Putamen (tissue), 1 donor: ENCODE results near the gene SPATA25.
A peak's percentile ranks its signal among the peaks of the same experiment; 100 is the strongest.

Experiments
- DNase-seq: peaks from one replicate; pipeline ENCODE4 v3.0.0-alpha.2; 2016; ENCODE audit warnings: low spot score

Gene SPATA25

DNA sequence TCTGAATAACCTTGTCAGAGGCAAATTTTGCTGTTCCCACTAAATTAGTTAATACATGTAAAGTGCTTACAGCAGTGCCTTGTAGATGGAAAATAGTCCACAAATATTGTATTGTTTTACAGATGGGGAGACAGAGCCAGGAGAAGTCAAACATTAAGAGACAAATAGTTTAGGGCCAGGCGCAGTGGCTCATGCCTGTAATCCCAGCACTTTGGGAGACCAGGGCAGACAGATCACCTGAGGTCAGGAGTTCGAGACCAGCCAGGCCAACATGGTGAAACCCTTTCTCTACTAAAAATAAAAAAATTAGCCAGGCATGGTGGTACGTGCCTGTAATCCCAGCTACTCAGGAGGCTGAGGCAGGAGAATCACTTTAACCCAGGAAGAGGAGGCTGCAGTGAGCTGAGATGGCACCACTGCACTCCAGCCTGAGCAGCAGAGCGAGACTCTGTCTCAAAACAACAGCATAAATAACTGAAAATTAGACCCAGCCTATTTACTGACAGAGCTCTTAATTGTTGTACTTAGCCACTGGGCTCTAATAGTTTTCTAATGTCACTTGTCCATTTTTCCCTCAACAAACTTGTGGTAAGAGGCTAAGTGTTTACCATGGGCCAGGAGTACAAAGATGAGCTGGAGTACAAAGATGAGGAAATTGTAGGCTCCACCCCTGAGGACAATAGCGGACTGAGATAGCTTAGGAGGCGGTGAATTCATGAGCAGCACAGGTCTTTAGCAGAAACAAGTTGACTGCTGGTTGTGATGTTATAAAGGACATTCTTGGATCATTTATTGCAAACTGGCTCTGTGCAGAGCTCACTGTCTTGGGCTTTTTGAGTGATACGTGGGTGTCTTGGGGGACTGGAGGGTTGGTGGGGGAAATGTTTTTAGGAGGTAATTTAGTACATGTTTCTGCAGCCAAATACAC is 23.6 kb downstream of the SPATA25 start:
- no peak for DNase-seq

DNA sequence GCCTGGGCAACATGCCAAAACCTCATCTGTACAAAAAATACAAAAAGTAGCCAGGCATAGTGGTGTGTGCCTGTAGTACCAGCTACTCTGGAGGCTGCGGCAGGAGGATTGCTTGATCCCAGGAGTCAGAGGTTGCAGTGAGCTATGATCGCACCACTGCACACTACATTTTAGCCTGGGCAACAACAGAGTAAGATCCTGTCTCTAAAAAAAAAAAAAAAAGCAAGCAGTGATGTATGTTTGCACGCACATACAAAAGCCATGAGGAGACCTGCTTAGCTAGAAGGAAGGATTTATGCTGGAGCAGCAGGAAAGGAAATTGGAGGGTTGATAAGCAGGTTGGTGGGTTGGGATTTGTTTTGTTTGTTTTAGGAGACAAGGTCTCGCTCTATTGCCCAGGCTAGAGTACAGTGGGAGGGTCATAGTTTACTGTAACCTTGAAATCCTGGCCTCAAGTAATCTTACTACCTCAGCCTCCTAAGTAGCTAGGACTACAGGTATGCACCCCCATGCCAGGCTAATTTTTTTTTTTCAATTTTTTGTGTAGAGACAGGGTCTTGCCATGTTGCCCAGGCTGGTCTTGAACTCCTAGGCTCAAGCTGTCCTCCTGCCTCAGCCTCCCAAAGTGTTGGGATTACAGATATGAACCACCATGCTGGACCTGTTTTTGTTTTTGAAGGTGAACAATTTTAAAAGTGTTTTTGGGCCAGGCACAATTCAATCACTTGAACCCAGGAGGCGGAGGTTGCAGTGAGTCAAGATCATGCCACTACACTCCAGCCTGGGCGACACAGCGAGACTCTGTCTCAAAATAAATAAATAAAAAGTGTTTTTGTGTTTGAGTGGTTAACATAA is 26.0 kb downstream of the SPATA25 start:
- no peak for DNase-seq

DNA sequence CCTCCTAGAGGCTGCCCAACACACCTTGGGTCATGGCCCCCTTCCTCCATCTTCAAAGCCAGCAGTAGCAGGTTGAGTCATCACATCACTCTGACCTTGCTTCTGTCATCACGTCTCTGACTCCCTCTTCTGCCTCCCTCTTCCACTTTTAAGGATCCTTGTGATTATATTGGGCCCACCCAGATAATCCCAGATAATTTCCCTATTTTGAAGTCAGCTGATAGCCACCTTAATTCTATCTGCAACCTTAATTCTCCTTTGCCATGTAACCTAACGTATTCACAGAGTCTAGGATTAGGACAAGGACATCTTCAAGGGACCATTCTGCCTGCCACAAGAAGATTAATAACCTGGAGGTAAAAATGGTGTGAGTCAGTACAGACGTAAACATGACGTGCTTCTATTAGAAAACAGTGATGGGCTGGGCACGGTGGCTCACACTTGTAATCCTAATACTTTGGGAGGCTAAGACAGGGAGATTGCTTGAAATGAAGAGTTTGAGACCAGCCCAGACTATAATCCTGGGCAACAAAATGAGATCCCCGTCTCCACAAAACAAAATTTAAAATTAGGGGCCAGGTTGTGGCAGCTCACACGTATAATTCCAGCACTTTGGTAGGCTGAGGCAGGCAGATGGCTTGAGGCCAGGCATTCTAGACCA is 26.7 kb downstream of the SPATA25 start:
- no peak for DNase-seq

DNA sequence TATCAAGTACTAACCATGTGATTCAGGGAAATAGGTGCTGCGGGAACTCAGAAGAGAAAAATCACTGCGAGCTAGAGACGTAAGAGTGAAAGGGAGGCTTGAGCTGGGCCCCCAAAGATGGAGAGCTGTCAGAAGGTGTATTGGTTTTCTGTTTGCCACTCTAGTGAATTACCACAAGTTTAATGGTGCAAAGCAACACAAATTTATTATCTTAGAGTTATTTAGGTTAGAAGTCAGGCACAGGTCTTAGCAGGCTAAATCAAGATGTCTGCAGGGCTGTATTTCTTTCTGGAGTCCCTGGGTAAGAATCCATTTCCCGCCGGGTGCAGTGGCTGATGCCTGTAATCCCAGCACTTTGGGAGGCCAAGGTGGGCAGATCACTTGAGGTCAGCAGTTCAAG is 27.5 kb downstream of the SPATA25 start:
- no peak for DNase-seq

DNA sequence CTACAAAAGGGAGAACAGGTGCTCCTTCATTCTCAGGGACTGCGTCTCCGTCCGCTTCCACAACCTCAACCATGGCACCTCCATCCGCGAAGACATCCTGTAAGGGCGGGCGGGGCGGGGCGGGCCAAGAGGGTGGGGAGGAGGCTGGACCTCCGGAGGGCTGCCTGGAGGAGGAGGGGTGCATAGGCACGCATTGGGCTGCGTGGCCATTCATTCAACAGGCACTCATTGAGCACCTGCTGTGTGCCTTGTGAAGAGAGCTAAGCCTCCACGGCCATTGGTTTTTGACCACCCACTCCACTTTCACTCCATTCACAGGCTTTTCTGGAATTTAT is 29.6 kb downstream of the SPATA25 start:
- no peak for DNase-seq

DNA sequence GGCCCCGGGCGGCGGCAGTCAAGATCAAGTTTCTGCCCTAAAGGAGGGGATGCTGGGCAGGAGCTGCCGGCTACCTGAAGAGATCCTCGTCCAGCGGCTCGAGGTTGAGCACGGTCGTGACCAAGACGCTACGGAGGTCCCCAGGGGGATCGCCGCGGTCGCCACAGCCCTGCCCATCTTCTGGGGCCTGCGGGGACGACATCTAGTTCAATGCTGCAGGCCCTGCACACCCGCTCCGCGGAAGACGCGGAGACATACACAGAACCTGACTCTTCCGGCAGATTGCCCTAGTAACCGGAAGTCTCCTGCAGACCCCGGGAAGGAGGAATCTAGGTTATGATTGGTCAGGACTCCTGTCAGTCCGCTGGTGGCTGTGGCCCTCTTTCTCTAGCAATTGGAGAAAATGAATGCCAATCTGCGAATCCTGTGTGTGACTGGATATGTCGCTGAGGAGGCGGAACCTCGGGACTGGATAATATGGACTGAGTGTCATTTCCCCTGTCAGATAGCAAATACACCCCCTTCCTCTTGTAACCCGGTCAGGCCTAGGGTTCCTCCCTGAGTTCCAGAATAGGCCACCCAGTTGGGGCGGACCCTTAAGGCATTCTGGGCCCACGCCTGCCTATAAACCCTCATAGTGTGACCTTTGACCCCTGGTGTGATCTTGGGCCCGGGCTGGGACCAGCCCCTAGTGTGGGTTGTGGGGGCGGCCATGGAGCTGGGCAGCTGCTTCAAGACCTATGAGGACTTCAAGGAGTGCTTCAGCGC is 30.1 kb downstream of the SPATA25 start, which contains the start of the genes ACOT8 and ZSWIM3:
Gene ACOT8, minus strand, starts transcription at position 279 of the 768 bp plus-strand sequence. Its CDS starts 77 bp downstream, at position 202.
Gene ZSWIM3, plus strand, starts transcription at position 501 of the 768 bp plus-strand sequence. Its CDS starts 212 bp downstream, at position 713.
- peak; percentile 99 for DNase-seq

- no peak for DNase-seq
Observed at GRCh38 chr20:45853484-45853883, 33.9 kb downstream of the SPATA25 start.

DNA sequence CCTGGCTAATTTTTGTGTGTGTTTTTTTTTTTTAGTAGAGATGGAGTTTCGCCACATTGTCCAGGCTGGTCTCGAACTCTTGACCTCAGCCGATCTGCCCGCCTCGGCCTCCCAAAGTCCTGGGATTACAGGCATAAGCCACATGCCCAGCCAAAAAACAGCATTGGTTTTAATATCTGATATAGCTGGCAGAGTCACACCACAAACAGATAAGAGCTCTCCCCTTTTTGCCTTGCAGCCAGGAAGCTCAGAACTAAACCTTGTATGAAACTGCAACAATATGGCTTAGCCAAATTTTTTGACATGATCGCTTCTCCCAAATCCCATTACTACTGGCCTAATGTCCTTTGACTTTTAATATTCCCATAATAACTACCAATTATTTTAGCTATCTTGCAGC is 35.1 kb downstream of the SPATA25 start:
- DNase-seq: no peak

- DNase-seq: no peak
Observed at GRCh38 chr20:45851501-45851900, 35.9 kb downstream of the SPATA25 start.

- no peak for DNase-seq
Observed at GRCh38 chr20:45850926-45851325, 36.5 kb downstream of the SPATA25 start.

DNA sequence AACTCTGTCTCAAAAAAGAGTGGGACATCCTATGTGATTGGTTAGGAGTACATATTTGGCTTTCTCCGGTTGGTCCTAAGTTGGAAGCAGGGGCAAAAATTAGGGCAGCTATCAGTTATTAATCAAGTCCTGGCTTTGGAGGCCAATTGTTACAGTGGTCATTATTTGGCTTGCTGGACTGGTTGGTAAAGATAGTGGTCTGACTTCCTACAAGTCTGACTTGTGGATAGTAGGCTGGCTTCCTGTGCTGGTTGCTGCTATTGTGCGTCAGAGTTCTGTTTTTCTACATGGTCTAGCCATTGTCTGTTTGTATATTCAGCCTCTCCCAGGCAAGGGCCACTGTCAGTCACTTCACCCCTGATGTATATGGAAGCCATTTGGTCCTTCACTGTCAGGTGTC is 37.2 kb downstream of the SPATA25 start:
- DNase-seq: no peak

GRCh38 chr20:45848969-45849582 is 38.3 kb downstream of the SPATA25 start:
- DNase-seq: no peak

DNA sequence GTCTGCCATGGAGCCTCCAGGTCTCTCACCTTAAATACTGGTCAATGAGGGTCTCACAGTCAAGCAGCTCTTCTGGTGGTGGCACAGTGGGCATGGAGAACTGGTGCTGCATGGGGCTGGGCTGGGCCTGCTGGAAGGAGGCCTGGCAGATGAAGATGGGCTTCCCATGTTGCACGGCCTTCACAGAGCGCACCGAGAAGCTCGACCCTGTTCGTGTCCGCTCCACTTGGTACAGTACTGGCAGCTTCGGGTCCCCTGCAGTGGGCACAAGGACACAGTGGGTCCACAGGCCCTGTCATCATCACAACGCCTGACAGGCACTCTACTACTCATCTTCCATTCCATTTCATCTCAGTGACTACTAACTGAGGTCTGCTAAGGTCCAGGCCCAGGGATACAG is 39.0 kb downstream of the SPATA25 start:
- DNase-seq: no peak

DNA sequence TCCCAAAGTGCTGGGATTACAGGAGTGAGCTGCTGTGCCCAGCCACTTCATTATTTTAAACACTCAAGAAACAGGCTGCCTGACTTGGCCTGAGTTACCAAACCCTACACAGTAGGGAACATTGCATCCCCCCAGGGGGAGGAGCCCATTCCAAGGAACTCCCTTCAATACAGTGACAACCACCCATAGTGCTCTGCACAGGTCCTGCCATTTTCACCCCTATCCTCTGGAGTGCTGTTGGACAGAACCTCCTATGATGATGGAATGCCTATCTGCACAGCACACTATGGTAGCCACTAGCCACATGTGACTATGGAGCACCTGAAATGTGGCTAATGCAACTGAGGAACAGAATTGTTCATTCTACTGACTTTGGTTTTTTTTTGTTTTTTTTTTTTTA is 42.0 kb downstream of the SPATA25 start:
- no peak for DNase-seq

DNA sequence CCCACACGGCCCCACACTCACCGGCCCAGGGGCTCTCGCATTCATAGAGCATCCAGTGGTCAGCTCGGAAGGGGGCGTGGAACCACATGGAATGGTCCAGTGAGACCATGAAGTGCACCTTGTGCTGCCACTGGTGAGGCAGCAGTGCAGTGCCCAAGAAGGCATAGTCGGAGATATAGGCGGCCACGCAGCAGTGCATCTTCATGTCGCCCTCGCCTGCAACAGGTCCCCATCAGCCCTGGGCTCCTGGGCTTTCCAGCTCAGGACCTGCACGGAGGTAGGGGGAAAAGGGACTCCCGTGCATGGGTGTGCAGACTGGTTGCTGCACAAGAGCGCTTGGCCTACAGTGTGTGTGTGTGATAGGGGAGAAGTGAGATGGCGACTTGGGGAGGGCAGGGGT is 43.9 kb downstream of the SPATA25 start:
- no peak for DNase-seq

- DNase-seq: no peak
Observed at GRCh38 chr20:45842169-45842812, 45.1 kb downstream of the SPATA25 start.

DNA sequence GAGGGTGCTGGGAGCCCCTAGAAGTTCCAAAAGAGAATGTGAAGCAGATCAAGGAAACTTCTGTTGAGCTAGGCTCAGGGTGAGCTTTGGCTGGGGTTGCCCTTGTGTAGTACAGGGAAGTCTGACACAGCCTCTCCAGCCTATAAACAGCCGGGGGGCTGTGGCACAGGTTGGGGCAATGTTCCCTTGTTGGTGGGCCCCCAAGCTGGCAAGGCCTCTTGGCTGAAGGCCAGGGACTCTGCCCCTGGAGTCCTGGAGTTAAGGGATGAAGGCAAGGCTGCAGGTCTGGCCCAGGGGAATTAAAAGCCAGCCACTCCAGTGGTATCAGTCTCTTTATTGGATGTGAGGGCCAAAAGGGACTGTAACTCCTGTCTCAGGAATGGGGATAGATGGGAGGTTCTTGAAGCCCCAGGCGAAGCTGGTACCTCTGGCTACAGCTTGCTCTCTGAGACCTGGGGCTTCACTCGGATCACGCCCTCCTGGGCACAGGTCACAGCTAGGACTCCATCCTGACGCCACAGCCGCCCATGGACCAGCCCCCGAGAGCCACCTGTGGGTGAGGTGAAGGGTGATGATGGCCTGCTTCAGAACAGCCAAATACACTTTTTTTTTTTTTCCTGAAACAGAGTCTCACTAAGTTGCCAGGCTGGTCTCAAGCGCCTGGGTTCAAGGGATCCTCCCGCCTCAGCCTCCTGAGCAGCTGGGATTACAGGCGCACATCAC is 45.9 kb downstream of the SPATA25 start:
- DNase-seq: no peak

DNA sequence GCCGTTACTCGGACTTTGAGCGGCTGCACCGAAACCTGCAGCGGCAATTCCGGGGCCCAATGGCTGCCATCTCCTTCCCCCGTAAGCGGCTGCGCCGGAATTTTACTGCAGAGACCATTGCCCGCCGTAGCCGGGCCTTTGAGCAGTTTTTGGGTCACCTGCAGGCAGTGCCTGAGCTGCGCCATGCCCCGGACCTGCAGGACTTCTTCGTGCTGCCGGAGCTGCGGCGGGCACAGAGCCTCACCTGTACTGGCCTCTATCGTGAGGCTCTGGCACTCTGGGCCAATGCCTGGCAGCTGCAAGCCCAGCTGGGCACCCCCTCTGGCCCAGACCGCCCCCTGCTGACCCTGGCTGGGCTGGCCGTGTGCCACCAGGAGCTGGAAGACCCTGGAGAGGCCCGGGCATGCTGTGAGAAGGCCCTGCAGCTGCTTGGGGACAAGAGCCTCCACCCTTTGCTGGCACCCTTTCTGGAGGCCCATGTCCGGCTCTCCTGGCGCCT is 46.7 kb downstream of the SPATA25 start:
- no peak for DNase-seq

DNA sequence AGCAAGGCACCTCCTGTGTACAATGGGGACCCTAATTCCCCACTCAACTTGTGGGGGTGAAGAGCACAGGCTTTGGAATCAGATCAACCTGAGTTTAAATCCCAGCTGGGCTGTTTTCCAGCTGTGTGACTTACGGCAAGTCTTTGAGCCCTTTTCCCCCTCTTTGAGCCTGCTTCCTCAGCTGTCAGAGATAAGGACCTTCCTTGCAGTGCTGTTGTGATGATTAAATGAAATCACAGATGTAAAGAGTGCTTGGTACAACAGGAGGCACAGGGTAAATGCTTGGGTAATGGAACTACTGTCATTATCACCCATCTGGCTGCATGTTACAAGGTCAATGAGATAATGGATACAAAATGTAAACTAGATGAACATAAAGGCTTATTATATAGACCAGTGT is 50.6 kb downstream of the SPATA25 start:
- no peak for DNase-seq
